Measurements from ENCODE around the gene ALK.

ALK gene

GRCh38 chr2:29611261-29611660 is 310.1 kb downstream of the ALK start:
- Histone ChIP-seq H3K27ac (no peak overlapping the region), H3K4me3 (no peak overlapping the region)
- no peak for DNase-seq (ENCODE audit: low spot score)
- no peak for TF ChIP-seq CTCF (IDR thresholded peaks at IDR 0.05)

- TF ChIP-seq CTCF (IDR thresholded peaks at IDR 0.05) = no peak
- Histone ChIP-seq H3K4me3 (no peak overlapping the region), H3K27ac (no peak overlapping the region)
- DNase-seq (ENCODE audit: low spot score) = no peak
These were observed 310.8 kb downstream of the ALK start for GRCh38 chr2:29610569-29610968.

GRCh38 chr2:29607038-29607420 is 314.4 kb downstream of the ALK start:
- DNase-seq (ENCODE audit: low spot score) = no peak
- Histone ChIP-seq H3K4me3 (no peak overlapping the region), H3K27ac (no peak overlapping the region)
- TF ChIP-seq CTCF (IDR thresholded peaks at IDR 0.05) = no peak

- no peak for TF ChIP-seq CTCF (IDR thresholded peaks at IDR 0.05)
- H3K27ac ChIP-seq = peak overlapping the region in 1 of 2 donors; percentile 12
These were observed 315.0 kb downstream of the ALK start for GRCh38 chr2:29606104-29607037.

GRCh38 chr2:29603341-29603740 is 318.0 kb downstream of the ALK start:
- TF ChIP-seq CTCF (IDR thresholded peaks at IDR 0.05) = no peak

More at GRCh38 chr2:29606104-29607037, 315.0 kb downstream of the ALK start:
- no peak for DNase-seq (ENCODE audit: low spot score)
- H3K4me3 ChIP-seq = no peak overlapping the region

GRCh38 chr2:29601872-29602271 is 319.5 kb downstream of the ALK start:
- DNase-seq (ENCODE audit: low spot score) = no peak

More at GRCh38 chr2:29603341-29603740, 318.0 kb downstream of the ALK start:
- H3K27ac ChIP-seq = no peak overlapping the region
- no peak overlapping the region for H3K4me3 ChIP-seq
- no peak for DNase-seq (ENCODE audit: low spot score)

More at GRCh38 chr2:29601872-29602271, 319.5 kb downstream of the ALK start:
- no peak for TF ChIP-seq CTCF (IDR thresholded peaks at IDR 0.05)
- no peak overlapping the region for H3K27ac ChIP-seq
- H3K4me3 ChIP-seq = no peak overlapping the region
